GM19351 (cell line): ENCODE data around the gene RPL13.
"Not testable (repeated sequence)": the region's sequence is repeated elsewhere in the genome, so short reads cannot be mapped to it uniquely, and the experiment has no call there.

Source experiments
- ATAC-seq: cut with Tn5 transposase; IDR thresholded peaks from one replicate; pipeline ENCODE4 v1.9.1; 2021; ENCODE audit warnings: mild to moderate bottlenecking, moderate library complexity; ENCODE audit not compliant: unreplicated experiment

Gene RPL13

DNA sequence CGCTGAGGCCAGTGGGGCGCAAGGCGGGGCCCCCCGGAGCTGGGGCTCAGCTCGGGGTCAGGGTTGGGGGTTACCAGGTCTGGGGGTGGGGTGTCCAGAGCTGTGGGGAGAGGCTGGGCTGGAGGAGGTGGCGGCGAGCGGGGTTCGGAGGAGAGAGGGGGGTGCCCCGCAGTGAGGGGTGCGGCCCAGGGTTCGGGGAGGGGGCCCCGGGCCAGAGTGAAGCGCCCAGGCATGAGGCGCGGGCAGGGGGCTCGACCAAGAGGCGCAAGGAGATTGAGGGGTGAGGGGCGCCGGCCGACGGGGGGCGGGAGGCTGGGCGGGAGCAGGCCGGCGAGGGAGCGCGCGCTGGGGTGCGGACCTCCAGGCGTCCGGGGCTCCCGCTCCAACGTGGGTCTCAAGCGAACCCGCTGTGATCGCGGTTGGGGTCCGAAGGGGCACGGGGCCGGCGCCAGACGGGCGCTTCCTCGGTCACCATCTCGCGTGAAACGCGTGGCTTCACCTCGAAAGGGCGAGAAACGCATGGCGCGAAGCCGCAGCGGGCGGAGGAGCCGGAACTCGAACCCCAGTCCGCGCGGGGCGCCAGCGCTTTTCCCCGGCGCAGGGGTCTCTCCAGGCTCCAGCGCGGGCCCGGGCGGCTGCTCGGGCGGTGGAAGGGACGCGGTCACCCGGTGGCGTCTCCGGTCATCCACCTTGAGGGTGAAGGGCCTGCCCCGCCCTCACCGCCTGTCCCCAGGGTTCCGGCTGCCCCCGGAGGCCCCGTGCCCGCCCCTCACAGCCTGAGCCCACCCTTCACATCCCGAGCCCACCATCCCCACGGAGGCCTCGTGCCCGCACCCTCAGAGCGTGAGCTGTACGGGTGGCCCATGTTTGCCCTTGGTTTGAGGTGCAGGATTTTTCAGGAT is 15.9 kb downstream of the RPL13 start:
- ATAC-seq = no peak

DNA sequence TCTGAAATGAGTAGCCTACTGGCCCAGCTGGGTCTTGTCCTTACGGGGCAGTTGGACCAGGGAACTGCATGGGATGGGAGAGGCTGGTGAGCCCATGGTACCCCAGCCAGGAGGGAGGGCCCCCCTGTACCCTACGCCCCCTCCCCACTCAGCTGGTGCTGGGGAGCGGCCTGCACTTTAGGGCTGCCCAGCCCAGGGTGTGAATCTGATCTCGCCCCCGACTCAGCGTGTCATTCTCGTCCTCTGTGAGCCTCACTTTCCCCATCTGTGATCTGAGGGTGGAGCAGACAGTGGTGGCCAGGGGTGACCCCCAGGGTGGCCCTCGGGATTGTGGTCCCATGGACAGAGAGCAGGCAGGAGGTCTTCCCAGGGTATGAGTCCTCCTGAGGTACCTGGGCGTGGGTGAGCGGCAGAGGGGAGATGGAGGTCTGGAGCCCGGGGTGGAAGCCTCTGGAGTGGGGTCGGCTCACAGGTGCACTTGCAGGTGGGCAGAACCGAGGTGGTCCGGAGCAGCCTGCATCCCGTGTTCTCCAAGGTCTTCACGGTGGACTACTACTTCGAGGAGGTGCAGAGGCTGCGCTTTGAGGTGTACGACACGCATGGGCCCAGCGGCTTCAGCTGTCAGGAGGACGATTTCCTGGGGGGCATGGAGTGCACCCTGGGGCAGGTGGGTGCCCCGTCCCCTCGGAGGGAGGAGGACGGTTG is 16.7 kb downstream of the RPL13 start:
- ATAC-seq = no peak

DNA sequence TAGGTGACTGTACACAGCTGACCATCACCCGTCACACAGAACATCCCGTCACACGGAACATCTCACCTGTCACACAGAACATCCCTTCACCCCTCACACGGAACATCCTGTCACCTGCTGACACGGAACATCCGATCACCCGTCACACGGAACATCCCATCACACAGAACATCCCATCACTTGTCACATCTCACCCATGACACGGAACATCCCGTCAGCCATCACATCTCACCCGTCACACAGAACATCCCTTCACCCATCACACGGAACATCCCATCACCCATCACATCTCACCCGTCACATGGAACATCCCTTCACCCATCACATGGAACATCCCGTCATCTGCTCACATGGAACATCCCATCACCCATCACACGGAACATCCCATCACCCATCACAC is 18.9 kb downstream of the RPL13 start:
- no peak for ATAC-seq

DNA sequence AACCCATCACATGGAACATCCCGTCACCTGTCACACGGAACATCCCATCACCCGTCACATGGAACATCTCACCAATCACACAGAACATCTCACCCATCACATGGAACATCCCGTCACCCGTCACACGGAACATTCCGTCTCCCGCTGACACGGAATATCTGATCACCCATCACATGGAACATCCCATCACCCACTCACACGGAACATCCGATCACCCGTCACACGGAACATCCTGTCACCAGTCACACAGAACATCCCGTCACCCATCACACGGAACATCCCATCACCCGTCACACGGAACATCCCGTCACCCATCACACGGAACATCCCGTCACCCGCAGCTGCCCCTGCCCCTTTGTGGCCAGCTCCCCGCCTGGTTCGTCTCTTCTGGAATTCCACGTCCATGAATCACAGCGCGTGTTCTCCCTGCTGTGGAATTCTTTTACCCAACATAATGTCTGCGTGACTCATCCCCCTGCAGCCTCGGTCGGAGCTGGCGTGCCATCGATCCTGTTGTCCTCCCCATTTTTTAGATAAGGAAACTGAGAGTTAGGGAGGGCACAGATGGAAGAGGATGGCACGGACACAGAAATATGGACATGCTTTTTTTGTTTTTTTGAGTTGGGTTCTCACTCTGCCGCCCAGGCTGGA is 20.7 kb downstream of the RPL13 start:
- ATAC-seq = no peak

DNA sequence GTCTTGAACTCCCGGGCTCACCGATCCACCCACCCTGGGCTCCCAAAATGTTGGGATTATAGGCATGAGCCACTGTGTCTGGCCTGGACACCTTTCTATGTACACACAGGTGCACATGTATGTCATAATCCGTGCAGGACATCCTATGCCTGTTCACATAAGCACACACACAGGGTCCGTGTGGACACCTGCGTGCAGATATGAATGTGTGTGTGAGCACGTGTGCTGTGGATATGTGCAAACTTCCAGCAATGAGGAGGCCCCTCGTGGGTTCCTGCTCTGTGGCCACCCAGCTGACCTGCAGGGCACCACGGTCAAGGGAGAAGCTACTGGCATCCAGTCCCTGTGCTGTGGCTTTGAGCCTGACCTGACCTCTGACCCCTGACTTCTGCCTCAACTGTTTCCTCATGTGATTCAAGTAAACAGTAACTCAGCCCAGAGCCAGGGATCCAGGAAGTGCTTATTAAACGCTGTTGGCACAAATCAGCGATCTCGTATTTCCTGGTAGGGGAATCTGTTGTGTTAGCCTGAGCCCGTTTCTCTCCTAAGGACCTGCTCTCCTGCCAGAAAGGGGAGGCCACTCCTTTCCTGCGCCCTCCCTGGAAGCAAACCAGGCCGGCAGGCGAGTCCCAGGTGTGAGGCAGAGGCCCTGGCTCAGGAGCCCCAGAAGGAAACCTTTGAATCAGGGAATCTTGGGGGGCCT is 21.5 kb downstream of the RPL13 start:
- no peak for ATAC-seq

DNA sequence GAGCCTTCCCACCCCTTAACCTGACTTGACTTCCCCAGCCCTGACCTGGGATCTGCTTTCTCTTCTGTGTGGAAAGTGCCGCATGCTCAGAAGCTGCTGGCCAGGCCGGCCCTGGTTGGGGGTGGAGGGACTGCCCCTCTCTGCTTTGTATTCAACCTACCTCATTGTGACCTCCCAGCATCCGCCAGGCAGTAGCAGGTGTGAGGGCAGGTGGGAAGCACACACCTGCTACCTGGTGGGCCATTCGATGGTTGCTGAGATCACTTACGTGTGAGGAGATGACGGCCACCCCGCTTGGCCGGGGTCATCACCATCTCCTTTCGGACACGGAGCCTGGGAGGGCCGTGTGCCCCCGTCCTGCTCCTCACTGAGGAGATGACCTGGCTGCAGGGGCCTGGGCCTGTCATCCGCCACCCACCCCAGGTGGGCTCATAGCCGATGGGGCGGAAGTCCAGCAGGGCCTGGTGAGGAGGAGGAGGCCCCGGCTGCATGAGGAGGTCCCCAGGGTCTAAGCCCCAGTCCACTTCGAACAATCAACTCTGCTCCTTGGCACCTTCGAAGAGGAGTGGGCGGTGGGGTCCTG is 22.2 kb downstream of the RPL13 start:
- ATAC-seq = no peak

DNA sequence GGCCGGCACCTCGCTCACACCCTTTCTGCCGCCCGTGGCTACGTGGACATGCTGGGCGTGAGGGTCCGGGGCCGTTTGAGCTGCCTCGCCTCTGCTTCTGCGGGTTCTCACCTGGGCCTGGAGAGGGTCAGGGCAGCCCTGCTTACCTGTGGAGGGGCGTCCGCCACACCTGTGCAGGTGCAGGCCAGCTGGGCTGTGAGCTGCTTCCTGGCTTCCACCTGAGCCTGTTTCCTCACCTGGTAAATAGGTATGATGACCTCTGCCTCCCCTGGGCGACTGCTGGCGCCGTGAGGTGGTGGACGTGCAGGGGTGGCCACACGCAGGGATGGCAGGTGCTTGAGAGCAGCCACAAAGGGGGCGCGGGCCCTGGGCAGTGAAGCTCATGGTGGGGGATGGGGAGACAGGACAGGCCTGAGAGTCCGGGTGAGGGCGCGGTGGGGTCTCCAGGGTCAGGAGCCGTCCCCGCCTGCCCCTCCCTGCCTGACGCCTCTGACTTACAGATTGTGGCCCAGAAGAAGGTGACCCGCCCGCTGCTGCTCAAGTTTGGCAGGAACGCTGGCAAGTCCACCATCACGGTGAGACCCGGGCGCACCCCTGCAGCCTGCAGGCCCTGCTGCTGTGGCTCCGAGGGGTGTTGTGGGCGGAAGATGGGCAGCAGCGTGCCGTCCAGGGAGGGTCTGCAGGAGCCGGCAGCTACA is 22.9 kb downstream of the RPL13 start:
- ATAC-seq = no peak

DNA sequence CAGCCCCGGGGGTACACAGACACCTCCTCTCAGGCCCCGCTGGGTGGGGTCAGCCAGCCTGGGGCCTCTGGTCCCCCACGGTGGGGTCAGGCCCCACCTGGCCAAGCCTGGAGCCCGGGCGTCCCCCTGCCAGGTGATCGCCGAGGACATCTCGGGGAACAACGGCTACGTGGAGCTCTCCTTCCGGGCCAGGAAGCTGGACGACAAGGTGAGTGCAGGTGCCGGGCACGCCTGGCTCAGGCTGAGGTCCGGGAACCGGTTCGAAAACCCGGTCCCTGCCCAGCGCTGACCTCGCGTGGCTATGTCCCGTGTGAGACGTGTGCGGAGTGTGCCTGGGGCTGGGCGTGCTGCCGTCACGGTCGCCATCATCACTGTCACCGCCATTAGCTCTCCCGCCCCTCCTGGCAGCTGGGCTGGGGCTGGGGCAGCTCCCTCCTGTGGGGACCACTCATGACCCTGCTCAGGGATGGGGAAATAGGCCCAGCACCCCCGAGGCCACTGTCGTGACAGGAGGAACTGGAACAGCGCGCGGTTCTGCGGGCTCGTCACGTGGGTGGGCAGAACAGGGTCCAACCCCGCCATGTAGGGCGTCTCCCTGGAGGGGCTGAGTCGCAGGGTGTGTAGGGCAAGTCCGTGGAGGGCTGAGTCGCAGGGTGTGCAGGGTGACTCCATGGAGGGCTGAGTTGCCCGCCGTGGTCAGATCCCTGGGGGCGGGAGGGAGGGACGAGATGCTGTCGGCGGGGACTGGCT is 23.6 kb downstream of the RPL13 start:
- no peak for ATAC-seq

DNA sequence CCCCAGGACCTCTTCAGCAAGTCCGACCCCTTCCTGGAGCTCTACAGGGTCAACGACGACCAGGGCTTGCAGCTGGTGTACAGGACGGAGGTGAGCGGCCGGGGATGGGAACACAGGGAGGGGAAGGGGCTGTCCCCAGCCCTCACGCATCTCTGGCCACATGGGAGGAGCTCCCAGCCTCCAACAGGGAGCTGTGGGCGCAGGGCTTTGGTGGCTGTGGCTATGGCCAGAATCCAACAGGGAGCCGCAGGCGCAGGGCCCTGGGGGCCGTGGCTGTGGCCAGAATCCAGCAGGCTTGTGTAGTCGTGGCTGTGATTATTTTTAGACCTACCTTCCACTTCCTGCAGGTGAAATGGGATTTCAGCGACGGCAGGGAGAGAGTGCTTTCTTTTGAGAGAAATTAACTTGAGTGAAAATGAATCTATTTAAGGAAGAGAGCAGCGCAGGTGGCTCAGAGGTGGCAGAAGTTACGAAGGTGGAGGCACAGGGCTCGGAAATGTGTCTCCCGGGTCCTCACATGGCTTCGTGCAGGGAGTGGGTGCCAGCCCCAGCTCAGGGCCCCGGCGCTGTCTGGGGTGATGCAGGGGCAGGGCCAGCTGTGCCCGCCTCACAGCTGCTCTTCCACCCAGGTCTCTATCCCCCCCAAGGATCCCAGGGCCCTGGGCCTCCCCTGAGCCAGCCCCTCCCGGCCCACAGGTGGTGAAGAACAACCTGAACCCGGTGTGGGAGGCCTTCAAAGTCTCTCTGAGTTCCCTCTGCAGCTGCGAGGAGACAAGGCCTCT is 24.5 kb downstream of the RPL13 start:
- ATAC-seq = no peak

DNA sequence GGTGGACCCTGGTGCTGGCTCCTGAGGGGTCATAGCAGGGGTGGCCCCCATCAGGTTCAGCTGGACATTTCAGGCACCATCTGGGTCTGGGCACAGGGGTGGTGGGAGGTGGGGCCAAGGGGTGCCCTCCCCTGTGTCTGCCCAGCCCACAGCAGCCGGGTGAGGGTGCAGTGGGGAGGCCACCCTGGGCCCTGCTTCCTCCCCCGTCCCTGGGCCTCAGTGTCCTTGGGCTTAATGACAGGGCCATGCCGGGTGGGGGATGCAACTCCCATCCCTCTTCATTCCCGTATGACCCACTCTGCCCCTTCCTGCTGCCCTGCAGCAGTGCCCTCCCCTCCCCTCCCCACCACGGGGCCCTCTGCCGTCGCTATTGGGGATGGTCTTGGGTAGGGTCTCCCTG is 25.7 kb downstream of the RPL13 start:
- ATAC-seq = no peak

DNA sequence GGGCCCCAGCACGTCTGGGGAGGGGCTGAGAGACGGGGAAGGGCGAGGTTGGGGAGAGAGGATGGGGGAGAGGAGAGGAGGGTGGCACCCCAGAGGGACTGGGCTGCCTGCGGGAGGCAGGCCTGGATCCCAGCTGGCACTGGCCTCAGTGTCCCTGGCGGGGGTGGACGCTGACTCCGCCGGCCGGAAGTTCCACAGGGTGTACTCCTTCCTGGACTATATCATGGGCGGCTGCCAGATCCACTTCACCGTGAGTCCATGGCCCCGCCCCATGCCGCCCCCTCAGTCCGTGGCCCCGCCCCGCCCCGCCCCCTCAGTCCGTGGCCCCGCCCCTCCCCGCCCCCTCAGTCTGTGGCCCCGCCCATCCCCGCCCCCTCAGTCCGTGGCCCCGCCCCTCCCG is 26.4 kb downstream of the RPL13 start:
- no peak for ATAC-seq

DNA sequence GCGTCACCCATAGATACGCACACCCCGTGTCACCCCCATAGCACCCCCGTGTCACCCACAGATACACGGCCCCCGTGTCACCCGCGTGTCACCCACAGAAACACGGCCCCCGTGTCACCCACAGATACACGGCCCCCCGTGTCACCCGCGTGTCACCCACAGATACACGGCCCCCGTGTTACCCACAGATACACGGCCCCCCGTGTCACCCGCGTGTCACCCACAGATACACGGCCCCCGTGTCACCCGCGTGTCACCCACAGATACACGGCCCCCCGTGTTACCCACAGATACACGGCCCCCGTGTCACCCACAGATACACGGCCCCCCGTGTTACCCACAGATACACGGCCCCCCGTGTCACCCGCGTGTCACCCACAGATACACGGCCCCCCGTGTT is 27.2 kb downstream of the RPL13 start:
- ATAC-seq = not testable (repeated sequence)

DNA sequence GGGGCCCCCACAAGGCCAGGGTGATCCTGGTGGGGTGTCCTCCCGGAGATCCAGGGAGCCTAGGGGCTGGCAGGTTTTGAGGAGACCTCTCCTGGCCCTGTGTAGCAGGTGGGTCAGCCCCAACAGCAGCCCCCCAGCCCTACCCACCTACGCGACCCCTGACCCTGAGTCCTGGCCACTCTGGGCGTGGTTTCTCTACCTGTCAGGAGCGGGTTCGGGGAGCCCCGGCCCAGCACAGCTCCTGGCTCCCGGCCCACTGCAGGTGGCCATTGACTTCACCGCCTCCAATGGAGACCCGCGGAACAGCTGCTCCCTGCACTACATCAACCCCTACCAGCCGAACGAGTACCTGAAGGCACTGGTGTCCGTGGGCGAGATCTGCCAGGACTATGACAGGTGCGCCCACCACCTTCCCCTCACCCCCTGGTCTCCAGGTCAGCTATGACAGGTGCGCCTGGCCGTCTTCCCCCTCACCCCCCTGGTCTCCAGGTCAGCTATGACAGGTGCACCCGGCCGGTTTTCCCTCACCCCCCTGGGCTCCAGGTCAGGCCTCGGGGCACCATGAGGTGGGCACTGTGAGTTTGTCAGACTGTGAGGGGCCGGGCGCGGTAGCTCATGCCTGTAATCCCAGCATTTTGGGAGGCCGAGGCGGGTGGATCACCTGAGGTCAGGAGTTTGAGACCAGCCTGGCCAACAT is 28.1 kb downstream of the RPL13 start:
- ATAC-seq = no peak

DNA sequence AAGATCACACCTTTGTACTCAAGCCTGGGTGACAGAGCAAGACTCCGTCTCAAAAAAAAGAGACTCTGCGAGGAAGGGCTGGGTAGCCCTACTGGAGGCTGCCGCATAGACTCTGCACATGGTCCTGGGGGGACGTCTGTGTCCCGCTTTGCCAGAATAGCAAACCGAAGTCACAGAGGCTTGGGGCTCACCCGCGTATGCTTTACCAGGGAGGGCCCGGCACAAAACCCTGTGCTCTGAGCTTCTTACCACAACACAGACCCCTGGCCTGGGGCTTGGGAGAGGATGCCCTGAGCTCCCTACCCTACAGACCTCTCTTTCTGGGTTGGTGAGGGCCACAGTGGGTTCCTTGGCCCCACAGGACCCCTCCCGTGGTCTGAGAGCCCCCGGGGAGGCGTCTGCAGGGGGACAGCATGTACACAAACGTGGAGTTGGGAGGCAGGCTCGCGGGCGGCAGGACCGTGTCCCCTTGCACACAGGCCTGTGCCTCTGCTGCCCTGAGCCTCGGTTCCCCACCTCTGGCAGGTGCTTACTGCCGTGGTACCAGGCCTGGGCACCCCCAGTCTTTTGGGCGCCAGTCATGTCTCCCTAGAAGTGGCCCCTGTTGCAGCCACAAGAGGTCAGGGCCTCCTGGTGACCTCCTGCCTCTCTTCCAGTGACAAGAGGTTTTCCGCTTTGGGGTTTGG is 28.9 kb downstream of the RPL13 start:
- no peak for ATAC-seq

DNA sequence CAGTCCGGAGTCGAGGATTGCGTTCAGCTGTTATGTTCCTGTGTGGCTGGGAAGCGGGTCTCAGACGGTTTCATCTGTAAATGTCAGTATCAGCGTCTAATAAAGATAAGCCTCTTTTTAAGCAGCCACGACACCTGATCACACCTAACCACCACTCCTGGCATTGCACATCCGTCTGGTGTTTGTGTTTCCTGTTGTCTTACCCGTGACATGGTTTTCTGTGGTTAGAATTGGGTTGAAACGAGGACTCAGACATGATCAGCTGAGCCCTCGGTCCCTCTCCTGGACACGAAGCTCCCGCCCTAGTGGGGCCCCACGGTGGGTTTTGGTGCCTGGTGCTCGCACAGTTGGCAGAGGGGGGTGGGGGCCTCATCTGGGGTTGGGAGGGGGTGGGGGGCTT is 33.4 kb downstream of the RPL13 start:
- no peak for ATAC-seq

DNA sequence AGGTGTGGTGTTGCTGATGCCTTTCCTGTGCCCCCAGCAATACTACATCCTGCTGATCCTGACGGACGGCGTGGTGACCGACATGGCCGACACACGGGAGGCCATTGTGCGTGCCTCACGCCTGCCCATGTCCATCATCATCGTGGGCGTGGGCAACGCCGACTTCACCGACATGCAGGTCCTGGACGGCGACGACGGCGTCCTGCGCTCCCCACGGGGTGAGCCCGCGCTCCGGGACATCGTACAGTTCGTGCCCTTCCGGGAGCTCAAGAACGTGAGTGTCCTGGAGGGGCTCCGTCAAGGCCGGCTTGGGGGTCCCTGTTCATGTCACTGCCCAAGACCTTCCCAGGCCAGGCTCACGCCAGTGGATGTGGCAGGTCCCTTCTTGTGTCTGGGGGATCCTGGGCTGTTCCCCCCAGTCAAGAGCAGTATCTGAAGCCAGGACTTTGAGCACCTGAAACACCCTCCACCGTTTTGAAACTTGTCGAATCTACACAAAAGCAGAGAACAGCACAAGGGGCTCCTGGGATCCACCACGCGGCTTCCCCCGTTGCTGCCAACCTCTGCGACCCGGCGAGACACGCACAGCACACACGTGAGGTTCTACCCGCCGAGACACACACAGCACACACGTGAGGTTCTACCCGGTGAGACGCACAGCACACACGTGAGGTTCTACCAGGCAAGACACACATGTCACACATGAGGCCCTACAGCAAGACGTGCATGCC is 35.0 kb downstream of the RPL13 start:
- ATAC-seq = no peak
